Lung (tissue), 12 donors: Measurements from ENCODE around the gene AUTS2. TPM values are rescaled to one million over a fixed set of nuclear protein-coding genes. Genes with fewer than 3 reads are reported as not detected.

Experiments
- ATAC-seq: fragments of 200-7000 bp; cut with Tn5 transposase; one replicate; pipeline ENCODE4 v1.9.1; 2020; ENCODE audit warnings: moderate number of reproducible peaks; ENCODE audit not compliant: insufficient read depth, low FRiP score
- DNase-seq, 3 donors: peaks; one replicate each; pipeline ENCODE4 v3.0.0-alpha.2; 2013 to 2017
- H3K27ac ChIP-seq, 2 donors: one replicate each; pipeline ENCODE4 v1.5.1; 2013; ENCODE audit warnings: mild to moderate bottlenecking in 2 of 2, moderate library complexity in 2 of 2, control low read depth in 1 of 2, inconsistent platforms in 1 of 2, low read depth in 1 of 2, low read length in 1 of 2
- H3K27me3 ChIP-seq, 3 donors: one replicate each; pipeline ENCODE4 v1.5.1; 2013; ENCODE audit warnings: low read length in 2 of 3; ENCODE audit not compliant: control insufficient read depth in 3 of 3, insufficient read depth in 3 of 3
- H3K36me3 ChIP-seq, 4 donors: one replicate each; pipeline ENCODE4 v1.5.1; 2013; ENCODE audit warnings: low read length in 4 of 4, mild to moderate bottlenecking in 1 of 4, moderate library complexity in 1 of 4; ENCODE audit not compliant: control insufficient read depth in 4 of 4, insufficient read depth in 4 of 4
- H3K4me1 ChIP-seq, 5 donors: one replicate each; pipeline ENCODE4 v1.5.1; 2013; ENCODE audit warnings: low read length in 5 of 5, mild to moderate bottlenecking in 2 of 5, moderate library complexity in 1 of 5; ENCODE audit not compliant: control insufficient read depth in 5 of 5, insufficient read depth in 5 of 5
- H3K4me3 ChIP-seq: one replicate; pipeline ENCODE4 v1.5.1; 2013; ENCODE audit warnings: mild to moderate bottlenecking, control low read depth, moderate library complexity
- H3K9ac ChIP-seq, 2 donors: one replicate each; pipeline ENCODE4 v1.5.1; 2013; ENCODE audit warnings: low read length in 2 of 2, control low read depth in 1 of 2; ENCODE audit not compliant: insufficient read depth in 1 of 2
- H3K9me3 ChIP-seq, 4 donors: one replicate each; pipeline ENCODE4 v1.5.1; 2013; ENCODE audit warnings: low read length in 3 of 4, mild to moderate bottlenecking in 1 of 4, moderate library complexity in 1 of 4; ENCODE audit not compliant: control insufficient read depth in 4 of 4, insufficient read depth in 3 of 4
- CTCF ChIP-seq: IDR thresholded peaks from 2 replicates; pipeline ENCODE4 v1.5.1; 2012; ENCODE audit warnings: mild to moderate bottlenecking; ENCODE audit errors: control extremely low read depth, extremely low read depth
- WGBS, 2 donors: extraction: QIAGEN DNeasy Blood & Tissue Kit; methylation state at CpG; one replicate each; pipeline ENCODE4 v1.1.7; 2013; 5-methylcytosine and 5-hydroxymethylcytosine counted together
- polyA plus RNA-seq, 2 donors: library from polyadenylated mRNA; stranded (reverse); fragments of 200-250 nt; gene quantifications; one replicate each; pipeline ENCODE4 v1.2.1, GENCODE V29; 2013
- total RNA-seq, 2 donors: library from RNA; depleted of rRNA in 1 of 2; stranded (reverse); fragments of >200 nt in 1 of 2; gene quantifications; one replicate each; pipeline ENCODE4 v1.2.1, GENCODE V29; 2014 to 2021
- donor health status: control.
- donor health status: control.
- donor health status: Bipolar disorder and iron deficiency.
- donor health status: healthy.
- donor health status: DM: yes; HTN: yes; CAD: no.

The AUTS2 gene
- total and polyA plus RNA-seq, 4 donors, result 11.8 to 115 (median 40.6) TPM

- TF ChIP-seq CTCF, result no peak
- Histone ChIP-seq H3K36me3 (peaks cover 12 to 57% (median 37%) of the 10 kb centered on the region in 4 donors), H3K27ac (no peak overlapping the region)
Observed at GRCh38 chr7:70776627-70777101, 1178.4 kb downstream of the AUTS2 start.

GRCh38 chr7:70777251-70777650 lies 1179.0 kb downstream of the AUTS2 start:
- no peak overlapping the region for H3K9ac ChIP-seq
- ATAC-seq, result no peak
- peaks cover 0 to 1% (median 0%) of the 10 kb centered on the region in 5 donors for H3K4me1 ChIP-seq
- H3K36me3 ChIP-seq, result peaks cover 16 to 53% (median 36%) of the 10 kb centered on the region in 4 donors
- no peak overlapping the region for H3K27ac ChIP-seq
- no peaks in the 10 kb centered on the region for H3K9me3 ChIP-seq
- no peaks in the 10 kb centered on the region for H3K27me3 ChIP-seq
- no peak for DNase-seq
- no peak for TF ChIP-seq CTCF
- no peak overlapping the region for H3K4me3 ChIP-seq

More at GRCh38 chr7:70776627-70777101, 1178.4 kb downstream of the AUTS2 start:
- Histone ChIP-seq H3K9me3 (no peaks in the 10 kb centered on the region), H3K4me3 (no peak overlapping the region), H3K27me3 (no peaks in the 10 kb centered on the region), H3K9ac (no peak overlapping the region), H3K4me1 (peaks cover 0 to 1% (median 0%) of the 10 kb centered on the region in 5 donors)
- WGBS, 2 donors, result 55 to 65% methylated on average over 7 of the region's 7 CpGs
- ATAC-seq (no peak), DNase-seq (peak in 2 of 3 donors; percentile 30 to 53)

- H3K9ac ChIP-seq, result no peak overlapping the region
- ATAC-seq (no peak), DNase-seq (no peak)
- H3K4me1 ChIP-seq, result peaks cover 0 to 1% (median 0%) of the 10 kb centered on the region in 5 donors
- WGBS, 2 donors, result 88 to 94% methylated on average over 3 of the region's 3 CpGs
- no peaks in the 10 kb centered on the region for H3K27me3 ChIP-seq
- H3K36me3 ChIP-seq, result peaks cover 15 to 48% (median 34%) of the 10 kb centered on the region in 4 donors
- no peak overlapping the region for H3K4me3 ChIP-seq
- no peaks in the 10 kb centered on the region for H3K9me3 ChIP-seq
- no peak overlapping the region for H3K27ac ChIP-seq
- no peak for TF ChIP-seq CTCF
Observed at GRCh38 chr7:70778585-70778984, 1180.3 kb downstream of the AUTS2 start.

- H3K27me3 ChIP-seq, result no peaks in the 10 kb centered on the region
- H3K27ac ChIP-seq, result no peak overlapping the region
- no peak for DNase-seq
- peaks cover 0 to 1% (median 0%) of the 10 kb centered on the region in 5 donors for H3K4me1 ChIP-seq
- WGBS, 2 donors, result 81 to 87% methylated on average over 7 of the region's 7 CpGs
- no peaks in the 10 kb centered on the region for H3K9me3 ChIP-seq
- H3K4me3 ChIP-seq, result no peak overlapping the region
- no peak overlapping the region for H3K9ac ChIP-seq
- ATAC-seq, result no peak
- no peak for TF ChIP-seq CTCF
- H3K36me3 ChIP-seq, result peaks cover 7 to 49% (median 35%) of the 10 kb centered on the region in 4 donors
Observed at GRCh38 chr7:70779321-70779720, 1181.0 kb downstream of the AUTS2 start.
